HL-60 (cell line): ENCODE measurements around the gene REEP3.

Source experiments
- GABPA ChIP-seq: IDR thresholded peaks from 2 replicates; pipeline ENCODE4 v1.6.1; 2012; ENCODE audit warnings: low read depth
- POLR2AphosphoS5 ChIP-seq: IDR thresholded peaks from 2 replicates; pipeline ENCODE4 v1.6.1; 2012; ENCODE audit warnings: low read depth
- REST ChIP-seq: IDR thresholded peaks from 2 replicates; pipeline ENCODE4 v1.6.1; 2012; ENCODE audit warnings: low read depth; ENCODE audit not compliant: insufficient replicate concordance
- SPI1 ChIP-seq: IDR thresholded peaks from 2 replicates; pipeline ENCODE4 v1.6.1; 2012; ENCODE audit warnings: low read depth, mild to moderate bottlenecking, borderline replicate concordance
- TF ChIP-seq, protein P1 (sequence below): IDR thresholded peaks from one replicate; pipeline ENCODE4 v1.5.1; 2011; ENCODE audit warnings: low read length, control low read depth, inconsistent platforms; ENCODE audit not compliant: insufficient read depth

DNA sequence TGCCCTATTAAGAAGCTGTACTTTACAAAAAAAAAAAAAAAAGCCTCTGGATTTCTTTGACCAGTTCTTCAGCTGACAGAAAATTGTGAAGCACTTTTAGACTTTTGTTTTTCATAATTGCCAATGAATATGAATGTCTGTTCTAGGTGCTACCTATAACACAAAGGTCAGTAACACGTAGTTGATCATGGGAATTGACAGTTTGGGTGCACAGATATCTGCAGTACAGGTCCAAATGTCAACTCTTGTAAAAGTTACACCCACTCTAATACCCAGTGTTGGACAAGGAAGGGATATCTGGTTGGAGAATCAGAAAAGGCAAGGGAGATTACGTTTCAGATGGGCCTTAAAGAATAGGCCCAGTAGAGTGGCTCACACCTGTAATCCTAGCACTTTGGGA is 1.8 kb downstream of the REEP3 start:
- TF ChIP-seq REST (no peak), GABPA (no peak), POLR2AphosphoS5 (no peak), SPI1 (no peak)
- TF ChIP-seq, protein P1, sequence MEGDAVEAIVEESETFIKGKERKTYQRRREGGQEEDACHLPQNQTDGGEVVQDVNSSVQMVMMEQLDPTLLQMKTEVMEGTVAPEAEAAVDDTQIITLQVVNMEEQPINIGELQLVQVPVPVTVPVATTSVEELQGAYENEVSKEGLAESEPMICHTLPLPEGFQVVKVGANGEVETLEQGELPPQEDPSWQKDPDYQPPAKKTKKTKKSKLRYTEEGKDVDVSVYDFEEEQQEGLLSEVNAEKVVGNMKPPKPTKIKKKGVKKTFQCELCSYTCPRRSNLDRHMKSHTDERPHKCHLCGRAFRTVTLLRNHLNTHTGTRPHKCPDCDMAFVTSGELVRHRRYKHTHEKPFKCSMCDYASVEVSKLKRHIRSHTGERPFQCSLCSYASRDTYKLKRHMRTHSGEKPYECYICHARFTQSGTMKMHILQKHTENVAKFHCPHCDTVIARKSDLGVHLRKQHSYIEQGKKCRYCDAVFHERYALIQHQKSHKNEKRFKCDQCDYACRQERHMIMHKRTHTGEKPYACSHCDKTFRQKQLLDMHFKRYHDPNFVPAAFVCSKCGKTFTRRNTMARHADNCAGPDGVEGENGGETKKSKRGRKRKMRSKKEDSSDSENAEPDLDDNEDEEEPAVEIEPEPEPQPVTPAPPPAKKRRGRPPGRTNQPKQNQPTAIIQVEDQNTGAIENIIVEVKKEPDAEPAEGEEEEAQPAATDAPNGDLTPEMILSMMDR = no peak
